Urinary bladder (tissue), 4 donors: ENCODE data around the gene WNT4. TPM values are rescaled to one million over a fixed set of nuclear protein-coding genes. Genes with fewer than 3 reads are reported as not detected.
A peak's percentile ranks its signal among the peaks of the same experiment; 100 is the strongest.

Source experiments
- DNase-seq: peaks from one replicate; pipeline ENCODE4 v3.0.0-alpha.2; 2015; ENCODE audit errors: extremely low spot score
- H3K27ac ChIP-seq: one replicate; pipeline ENCODE4 v1.5.1; 2013; ENCODE audit warnings: low read depth, mild to moderate bottlenecking, moderate library complexity
- H3K36me3 ChIP-seq: one replicate; pipeline ENCODE4 v1.6.1; 2013; ENCODE audit warnings: mild to moderate bottlenecking, moderate library complexity; ENCODE audit not compliant: insufficient read depth
- H3K4me1 ChIP-seq: one replicate; pipeline ENCODE4 v1.6.1; 2013; ENCODE audit warnings: mild to moderate bottlenecking, moderate library complexity; ENCODE audit not compliant: insufficient read depth
- H3K4me3 ChIP-seq: one replicate; pipeline ENCODE4 v1.5.1; 2013; ENCODE audit warnings: low read depth, low read length
- WGBS: extraction: QIAGEN DNeasy Blood & Tissue Kit; methylation state at CpG from one replicate; pipeline ENCODE4 v1.1.7; 2013; 5-methylcytosine and 5-hydroxymethylcytosine counted together
- polyA plus RNA-seq: library from polyadenylated mRNA; stranded (reverse); fragments of 200-250 nt; gene quantifications from one replicate; pipeline ENCODE4 v1.2.3, GENCODE V29; 2013
- total RNA-seq: library from RNA; depleted of rRNA; stranded (reverse); fragments of >200 nt; gene quantifications from one replicate; pipeline ENCODE4 v1.2.3, GENCODE V29; 2014
- donor health status: healthy with polysubstance abuse.
- donor health status: healthy.

The WNT4 gene
- total and polyA plus RNA-seq, 2 donors: 3.0 to 3.9 TPM

DNA sequence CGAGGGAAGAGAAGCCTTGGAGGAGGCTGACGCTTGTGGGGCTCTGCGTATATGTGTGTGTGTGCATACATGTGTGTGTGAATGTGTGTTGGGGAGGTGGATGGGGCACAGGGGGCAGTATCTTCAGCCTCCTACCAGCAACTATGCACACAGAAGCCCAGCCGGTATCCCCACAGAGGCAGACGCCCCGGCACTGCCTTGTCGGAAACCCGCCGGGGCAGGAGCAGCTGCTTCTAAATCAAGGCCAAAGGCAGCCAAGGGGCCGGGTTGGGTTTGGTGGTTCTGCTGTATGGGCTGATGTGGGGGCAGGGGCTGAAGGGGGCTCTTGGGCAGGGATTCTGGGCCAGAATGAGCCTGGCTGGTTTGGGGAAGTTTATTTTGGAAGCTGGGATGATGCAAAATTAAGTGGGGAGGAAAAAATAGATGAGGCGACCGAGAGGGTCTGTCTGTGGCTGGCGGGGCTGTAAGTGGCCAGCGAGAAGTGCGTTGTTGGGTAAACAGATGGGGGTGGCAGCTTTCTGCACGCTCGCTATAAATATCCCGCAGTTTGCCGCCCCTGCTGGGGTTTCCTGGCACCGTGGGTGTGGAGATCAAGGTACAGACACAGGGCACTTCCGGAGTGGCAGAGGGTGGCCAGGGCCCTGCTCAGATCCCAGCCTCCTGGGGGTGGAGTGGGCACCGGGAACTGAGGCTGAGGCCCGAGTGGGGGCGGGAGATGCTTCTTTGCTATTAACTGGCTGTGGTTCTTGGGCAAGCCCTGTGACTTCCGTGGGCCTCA lies 11.0 kb upstream of the WNT4 start:
- H3K36me3 ChIP-seq: no peaks in the 10 kb centered on the region
- 85% methylated on average over 25 of the region's 25 CpGs for WGBS
- H3K4me3 ChIP-seq: no peak overlapping the region
- H3K4me1 ChIP-seq: no peaks in the 10 kb centered on the region
- H3K27ac ChIP-seq: no peak overlapping the region
- DNase-seq: no peak

DNA sequence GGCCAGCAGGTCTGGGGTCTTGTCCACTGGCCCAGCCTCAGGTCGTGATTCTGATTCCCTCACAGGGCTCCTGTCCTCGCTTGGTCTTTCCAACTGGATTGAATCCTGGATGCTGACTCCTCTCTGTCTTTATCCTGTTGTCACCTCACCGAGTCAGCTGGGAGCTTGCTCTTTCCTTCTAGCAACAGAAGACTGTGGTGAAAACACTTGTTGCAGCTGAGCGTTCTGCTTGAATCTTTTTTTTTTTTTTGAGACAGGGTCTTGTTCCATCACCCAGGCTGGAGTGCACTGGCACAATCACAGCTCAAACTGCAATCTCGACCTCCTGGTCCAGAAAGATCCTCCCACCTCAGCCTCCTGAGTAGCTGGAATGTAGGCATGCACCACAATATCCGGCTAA lies 8.0 kb upstream of the WNT4 start:
- 77% methylated on average over 6 of the region's 6 CpGs for WGBS
- no peak overlapping the region for H3K27ac ChIP-seq
- no peaks in the 10 kb centered on the region for H3K4me1 ChIP-seq
- no peaks in the 10 kb centered on the region for H3K36me3 ChIP-seq
- DNase-seq: no peak
- no peak overlapping the region for H3K4me3 ChIP-seq

DNA sequence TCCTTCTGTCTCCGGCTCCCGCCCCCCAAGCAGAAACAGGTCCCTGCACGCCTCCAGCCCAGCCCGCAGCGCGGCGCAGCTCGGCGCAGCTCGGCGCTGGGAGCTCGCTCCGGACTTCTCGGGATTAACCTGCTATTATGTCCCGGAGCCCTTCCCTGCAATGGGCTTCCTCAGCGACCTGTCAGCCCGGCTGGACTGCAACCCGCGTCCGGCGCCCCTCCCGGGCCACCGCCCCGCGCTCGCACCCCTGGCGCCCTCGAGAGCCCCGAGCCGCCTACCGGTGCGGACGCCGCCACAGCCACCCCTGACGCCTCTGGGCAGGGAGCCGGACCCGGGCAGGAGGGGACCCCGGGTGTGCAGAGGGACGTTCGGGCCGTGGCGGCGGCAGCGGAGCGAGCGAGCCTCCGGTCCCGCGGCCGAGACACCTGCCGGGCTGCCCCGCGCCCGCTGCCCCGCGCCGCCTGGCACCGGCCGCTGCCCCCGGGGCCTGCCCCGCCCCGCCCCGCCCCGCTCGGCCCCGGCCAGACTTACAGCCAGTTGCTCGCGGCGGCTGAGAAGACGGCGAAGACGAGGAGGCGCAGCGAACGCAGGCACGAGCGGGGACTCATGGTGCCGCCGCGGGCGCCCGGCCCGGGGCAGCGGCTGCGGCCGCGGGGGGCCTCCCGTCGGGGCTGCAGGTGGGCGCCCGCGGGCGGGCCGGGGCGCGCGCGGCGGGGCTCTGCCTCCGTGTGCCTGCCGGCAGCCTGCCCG lies 407 bp downstream of the WNT4 start:
- peak overlapping the region; percentile 62 for H3K27ac ChIP-seq
- H3K36me3 ChIP-seq: no peaks in the 10 kb centered on the region
- no peak for DNase-seq
- H3K4me1 ChIP-seq: no peaks in the 10 kb centered on the region
- WGBS: under 1% methylated on average over 102 of the region's 102 CpGs
- H3K4me3 ChIP-seq: peak overlapping the region; percentile 72

DNA sequence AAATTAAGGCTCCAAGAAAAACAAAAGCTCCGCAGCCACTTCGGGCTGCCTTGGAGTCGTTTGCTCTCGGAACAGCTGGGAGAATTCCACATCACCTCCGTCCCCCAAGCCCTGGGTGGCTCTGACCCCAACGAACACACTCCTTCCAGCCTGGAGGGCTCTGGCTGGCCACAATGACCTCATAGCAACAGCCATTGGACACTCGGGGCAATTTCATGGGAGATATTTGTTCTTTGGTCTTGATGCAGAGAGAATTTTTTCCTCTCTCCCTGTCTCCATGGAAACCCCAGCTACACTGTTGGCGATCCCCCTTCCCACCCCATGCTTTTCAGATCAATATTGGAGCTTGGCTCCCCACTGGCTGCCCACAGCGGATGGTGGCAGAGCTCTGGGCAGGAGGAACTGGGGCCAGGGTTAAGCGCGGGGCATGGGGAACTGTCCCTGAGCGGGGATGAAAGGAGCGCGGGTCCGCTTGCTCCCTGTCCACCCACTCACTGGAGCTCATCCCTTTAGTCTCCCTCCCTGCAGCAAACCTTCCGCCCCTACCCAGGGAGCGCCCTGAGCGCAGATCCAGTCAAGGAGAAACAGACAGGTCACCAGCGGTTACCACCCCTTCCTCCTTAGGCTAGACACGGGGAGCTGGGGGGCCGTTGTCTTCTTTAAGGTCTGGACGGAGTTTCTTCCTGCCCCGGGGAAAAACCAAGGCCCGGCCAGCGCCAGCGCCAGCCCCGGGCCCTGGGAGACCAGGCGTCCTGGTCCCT lies 1.2 kb downstream of the WNT4 start:
- peak overlapping the region; percentile 72 for H3K4me3 ChIP-seq

DNA sequence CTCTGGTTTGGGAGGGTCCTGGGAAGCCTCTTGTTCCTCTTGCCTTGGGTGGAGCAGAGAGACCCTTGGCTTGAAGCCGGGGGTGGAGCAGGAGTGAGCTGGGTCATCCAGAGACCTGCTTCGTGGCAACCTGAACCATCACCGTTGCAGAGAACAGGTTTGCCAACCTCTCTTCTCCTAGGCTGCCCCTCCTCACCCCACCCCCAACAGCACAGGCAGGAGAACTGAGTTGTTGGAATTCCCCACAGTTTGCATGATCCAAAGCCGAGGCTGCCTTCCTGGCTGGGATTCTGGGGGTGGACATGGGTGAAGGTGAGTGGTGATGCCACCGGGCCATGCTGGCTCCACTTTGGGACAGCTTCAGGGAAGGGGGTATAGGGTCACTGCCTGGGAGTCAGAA lies 2.2 kb downstream of the WNT4 start:
- Histone ChIP-seq H3K27ac (no peak overlapping the region), H3K4me1 (no peaks in the 10 kb centered on the region), H3K36me3 (no peaks in the 10 kb centered on the region), H3K4me3 (no peak overlapping the region)
- WGBS: 85% methylated on average over 5 of the region's 5 CpGs
- no peak for DNase-seq

More for the DNA sequence above, 1.2 kb downstream of the WNT4 start:
- 16% methylated on average over 28 of the region's 28 CpGs for WGBS
- Histone ChIP-seq H3K4me1 (no peaks in the 10 kb centered on the region), H3K36me3 (no peaks in the 10 kb centered on the region), H3K27ac (peak overlapping the region; percentile 62)
- no peak for DNase-seq

DNA sequence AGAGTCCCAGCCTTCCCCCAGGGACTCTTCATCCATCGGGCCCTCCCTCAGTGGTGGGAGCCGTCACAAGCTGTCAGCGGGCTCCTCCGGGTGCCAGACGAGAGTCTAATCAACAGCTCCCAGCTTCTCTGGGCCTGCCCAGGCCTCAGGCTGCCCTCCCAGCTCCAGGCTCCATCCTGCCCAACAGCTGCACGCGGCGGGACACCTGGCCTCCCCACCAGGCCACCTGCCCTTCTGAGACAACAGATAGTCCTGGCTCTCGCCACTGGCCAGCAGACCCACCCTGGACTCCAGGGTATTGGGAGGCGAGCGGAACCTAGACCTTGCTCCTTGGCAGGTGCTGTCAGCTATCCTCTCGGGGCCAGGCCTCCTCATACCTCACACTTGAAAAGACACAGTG lies 3.1 kb downstream of the WNT4 start:
- no peaks in the 10 kb centered on the region for H3K36me3 ChIP-seq
- no peak overlapping the region for H3K27ac ChIP-seq
- 93% methylated on average over 12 of the region's 12 CpGs for WGBS
- no peaks in the 10 kb centered on the region for H3K4me1 ChIP-seq
- H3K4me3 ChIP-seq: no peak overlapping the region
- no peak for DNase-seq

DNA sequence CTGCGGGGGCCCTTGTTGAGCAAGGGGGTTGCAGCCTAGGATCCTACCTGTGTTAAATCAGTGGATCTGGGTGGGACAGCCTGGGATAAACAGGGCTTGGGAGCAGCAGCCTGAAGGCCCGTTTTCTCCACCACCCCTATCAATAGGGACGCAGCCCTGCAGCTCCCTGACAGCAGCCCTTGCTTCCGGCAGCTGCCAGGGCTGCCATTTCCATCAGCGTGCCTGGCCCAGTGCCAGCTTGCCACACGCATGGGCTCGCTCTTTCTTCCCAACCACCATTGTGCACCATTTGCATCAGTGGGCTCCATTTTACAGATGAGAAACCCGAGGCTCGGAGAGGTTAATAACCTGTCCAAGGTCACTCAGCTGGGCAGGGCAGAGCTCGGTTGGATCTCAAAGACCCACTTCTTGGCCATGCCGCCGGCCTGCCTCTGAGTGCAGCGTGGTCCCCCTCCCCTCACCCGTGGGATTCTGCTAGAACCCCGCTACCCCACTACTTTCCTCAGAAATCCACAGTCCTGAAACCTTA lies 3.8 kb downstream of the WNT4 start:
- DNase-seq: no peak
- 87% methylated on average over 15 of the region's 15 CpGs for whole genome bisulfite sequencing
- Histone ChIP-seq H3K36me3 (no peaks in the 10 kb centered on the region), H3K27ac (no peak overlapping the region), H3K4me3 (no peak overlapping the region), H3K4me1 (no peaks in the 10 kb centered on the region)

DNA sequence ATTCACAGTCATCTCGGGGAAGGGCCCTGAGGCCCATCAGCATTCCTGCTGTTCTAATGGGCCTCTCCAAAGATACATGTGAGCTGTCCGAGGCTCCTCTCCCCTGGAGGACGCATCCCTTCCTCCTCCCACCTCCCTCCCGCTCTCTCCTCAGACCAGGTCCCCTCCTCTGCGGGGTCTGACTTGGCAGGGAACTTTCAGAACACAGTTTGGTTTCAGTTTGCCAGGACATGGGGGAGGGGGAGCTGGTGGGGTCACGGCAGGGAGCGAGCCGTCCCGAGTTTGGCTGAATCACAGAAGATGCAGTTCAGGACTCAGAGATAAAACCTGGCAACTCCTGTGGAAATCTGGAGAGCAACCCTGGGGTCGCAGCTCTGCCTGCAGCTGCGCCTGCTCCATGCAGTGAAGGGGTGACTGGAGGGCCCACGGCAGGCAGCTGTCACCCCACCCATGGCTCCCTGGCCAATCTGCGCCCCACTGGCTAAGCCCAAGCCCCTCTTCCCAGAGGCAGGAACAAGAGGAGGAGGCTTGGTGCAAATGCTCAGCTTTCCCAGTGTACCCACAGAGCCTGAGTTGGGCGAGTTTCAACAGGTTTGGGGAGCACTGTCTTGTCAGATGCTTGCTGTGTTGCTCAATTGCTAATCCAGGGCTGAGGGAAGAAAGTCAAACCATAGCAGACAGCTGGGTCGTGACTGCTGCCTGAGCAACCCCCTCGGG lies 5.7 kb downstream of the WNT4 start:
- H3K27ac ChIP-seq: peak overlapping the region; percentile 69
- H3K36me3 ChIP-seq: no peaks in the 10 kb centered on the region
- 36% methylated on average over 16 of the region's 16 CpGs for WGBS
- no peak overlapping the region for H3K4me3 ChIP-seq
- peak; percentile 80 for DNase-seq
- no peaks in the 10 kb centered on the region for H3K4me1 ChIP-seq

DNA sequence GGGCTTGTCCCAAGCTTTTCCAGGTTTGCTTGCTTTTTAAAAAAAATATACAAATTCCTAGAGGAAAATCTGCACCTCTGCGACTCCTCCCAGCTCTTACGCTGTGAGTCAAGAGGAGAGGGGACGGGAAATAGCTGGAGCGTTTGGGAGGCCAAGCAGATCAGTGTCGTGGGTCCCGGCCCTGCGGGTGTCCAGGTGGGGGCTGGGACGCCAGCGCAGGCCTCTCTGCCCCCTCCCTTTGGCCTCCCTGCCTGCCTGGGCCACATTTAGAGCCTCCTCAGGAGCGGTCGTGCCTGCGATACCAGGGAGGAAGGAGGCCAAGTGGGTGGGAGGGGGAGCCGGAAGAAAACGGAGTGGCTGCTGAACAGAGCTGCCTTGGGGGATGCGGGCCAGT lies 9.0 kb downstream of the WNT4 start:
- no peak for DNase-seq
- 44% methylated on average over 15 of the region's 15 CpGs for WGBS
- Histone ChIP-seq H3K36me3 (no peaks in the 10 kb centered on the region), H3K4me1 (no peaks in the 10 kb centered on the region), H3K27ac (no peak overlapping the region), H3K4me3 (no peak overlapping the region)

DNA sequence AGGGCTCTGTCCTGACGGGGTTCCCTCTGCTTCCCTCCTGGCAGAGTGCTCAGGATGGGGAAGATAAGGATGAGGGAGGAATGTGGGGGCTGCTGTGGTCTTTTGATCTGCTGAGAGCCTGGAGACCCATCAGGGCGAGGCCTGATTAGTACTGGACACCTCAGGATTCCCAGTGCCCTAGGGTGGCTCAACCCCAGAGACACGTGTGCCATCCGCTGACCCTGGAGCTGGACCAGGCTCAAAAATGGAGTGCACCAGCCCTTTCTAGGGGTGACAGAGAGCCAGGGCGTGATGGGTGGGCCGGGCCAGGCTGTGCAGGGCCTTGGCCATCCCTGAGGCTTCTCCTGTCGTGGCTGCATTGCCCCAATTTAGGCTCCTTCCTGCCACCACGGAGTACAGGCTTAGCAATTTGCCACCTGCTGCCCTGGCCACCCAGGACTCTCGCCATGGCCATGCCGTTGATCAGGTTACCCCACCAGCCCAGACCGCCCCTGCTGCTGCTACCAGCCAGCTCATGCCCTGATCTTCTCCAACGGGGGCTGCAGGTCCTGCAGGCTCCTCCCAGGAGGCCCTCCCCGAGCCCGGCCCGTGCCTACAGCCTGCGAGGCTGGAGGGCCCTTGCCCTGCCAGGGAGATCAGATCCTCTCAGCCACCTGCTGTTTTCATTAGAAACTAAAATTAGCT lies 9.5 kb downstream of the WNT4 start:
- no peak overlapping the region for H3K27ac ChIP-seq
- WGBS: 78% methylated on average over 16 of the region's 16 CpGs

DNA sequence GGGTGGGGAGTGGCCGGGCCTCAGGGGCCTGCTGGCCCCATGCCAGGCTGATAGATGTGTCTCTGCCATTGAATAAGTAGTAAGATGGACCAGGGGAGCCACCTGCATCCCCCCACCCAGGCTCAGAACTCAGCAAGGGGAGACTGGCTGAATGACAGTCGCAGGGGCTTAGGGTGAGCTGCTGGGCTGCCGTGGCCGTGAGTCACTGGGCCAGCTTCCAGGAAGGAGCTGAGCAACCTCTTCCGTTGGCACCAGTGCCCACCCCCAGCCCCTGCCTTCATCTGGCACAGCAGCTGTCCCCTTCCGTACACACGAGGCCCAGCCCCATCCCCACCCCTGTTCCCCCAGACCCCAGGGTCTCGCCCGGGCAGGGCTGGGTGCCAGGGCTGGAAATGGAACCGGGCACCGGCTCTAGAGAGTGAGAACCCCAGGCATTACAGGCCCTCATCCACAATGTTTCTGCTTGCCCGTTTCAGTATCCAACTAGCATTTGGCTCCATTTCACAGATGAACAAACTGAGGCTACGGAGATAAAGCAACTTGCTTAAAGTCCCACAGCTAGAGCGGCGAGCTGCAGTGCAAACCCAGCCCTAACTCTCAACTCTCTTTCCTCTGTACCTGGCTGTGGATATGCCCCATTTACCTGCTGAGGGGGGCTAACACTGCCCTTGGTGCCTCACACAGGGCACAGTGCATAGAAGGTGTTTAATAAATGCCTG lies 10.2 kb downstream of the WNT4 start:
- no peak overlapping the region for H3K4me3 ChIP-seq
- H3K36me3 ChIP-seq: no peaks in the 10 kb centered on the region
- WGBS: 62% methylated on average over 15 of the region's 15 CpGs
- H3K27ac ChIP-seq: no peak overlapping the region
- no peaks in the 10 kb centered on the region for H3K4me1 ChIP-seq
- DNase-seq: no peak

More for the DNA sequence above, 9.5 kb downstream of the WNT4 start:
- no peaks in the 10 kb centered on the region for H3K36me3 ChIP-seq
- no peak for DNase-seq
- no peaks in the 10 kb centered on the region for H3K4me1 ChIP-seq
- H3K4me3 ChIP-seq: no peak overlapping the region

DNA sequence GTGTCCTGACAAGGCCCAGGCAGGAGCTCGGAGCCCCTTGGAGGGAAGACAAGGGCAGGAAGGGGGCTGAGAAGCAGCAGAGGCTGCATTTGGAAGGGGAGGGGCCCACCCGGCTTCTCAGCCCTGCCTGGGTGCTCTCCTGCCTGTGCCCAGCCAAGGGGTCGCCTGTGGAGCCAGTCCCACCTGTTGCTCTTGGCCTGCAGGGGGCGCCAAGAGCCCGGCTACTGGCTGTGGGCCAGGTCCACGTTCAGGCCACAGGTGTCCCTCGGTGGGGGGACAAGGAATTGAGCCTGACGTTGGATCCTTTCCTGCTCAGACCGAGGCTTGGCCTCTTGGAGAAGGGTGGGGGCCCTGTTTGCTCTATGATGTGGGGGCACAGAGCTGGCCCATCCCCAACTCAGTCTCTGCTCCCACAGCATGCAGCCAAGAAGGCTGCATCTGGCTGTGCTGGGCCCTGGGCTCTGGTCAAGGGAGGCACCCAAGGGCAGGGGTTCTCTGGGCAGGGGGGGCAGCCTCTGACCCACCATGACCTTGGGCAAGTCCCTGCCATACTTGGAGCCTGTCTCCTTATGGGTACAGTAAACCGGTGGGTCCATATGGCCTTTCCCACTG lies 10.9 kb downstream of the WNT4 start:
- DNase-seq: no peak
- H3K36me3 ChIP-seq: no peaks in the 10 kb centered on the region
- H3K27ac ChIP-seq: no peak overlapping the region
- 35% methylated on average over 10 of the region's 10 CpGs for WGBS
- no peaks in the 10 kb centered on the region for H3K4me1 ChIP-seq
- H3K4me3 ChIP-seq: no peak overlapping the region
